GM12878 (cell line): Measurements from ENCODE around the gene GRIK2. TPM values are rescaled to one million over a fixed set of nuclear protein-coding genes. Genes with fewer than 3 reads are reported as not detected.

Source experiments
- ATAC-seq: fragments of 200-7000 bp; cut with Tn5 transposase; 3 replicates; pipeline ENCODE4 v1.9.1; 2020; ENCODE audit warnings: mild to moderate bottlenecking, moderate library complexity
- BruUV-seq: library from RNA; stranded (reverse); fragments of 400-500 nt; replicated peaks from 2 replicates; lab custom pipeline; 2021; lab: Mats Ljungman, UMichigan
- CTCF ChIA-PET: fragments of 300-600 bp; sonication (Branson Sonifier 250); formaldehyde crosslinking; extraction: SDS; loops from one replicate; lab custom pipeline; 2021; ENCODE audit warnings: inconsistent platforms; lab: Yijun Ruan, JAX
- POLR2A ChIA-PET: fragments of 350-600 bp; formaldehyde crosslinking; extraction: SDS; loops from one replicate; lab custom pipeline; 2021; ENCODE audit warnings: inconsistent platforms; lab: Charles Lee
- RAD21 ChIA-PET: fragments of 300-600 bp; sonication (Branson Sonifier 250); formaldehyde crosslinking; loops from one replicate; lab custom pipeline; 2023; ENCODE audit warnings: antibody characterized with exemption; ENCODE audit not compliant: unreplicated experiment; lab: Charles Lee
- SMC1A ChIA-PET: fragments of 300-600 bp; sonication (Branson Sonifier 250); formaldehyde crosslinking; loops from one replicate; lab custom pipeline; 2023; ENCODE audit not compliant: unreplicated experiment, uncharacterized antibody; lab: Charles Lee
- DNase-seq: peaks from one replicate; pipeline ENCODE4 v3.0.0-alpha.2; 2011; ENCODE audit warnings: low read depth, low spot score
- FAIRE-seq: peaks from 3 replicates; lab custom pipeline; 2011; peaks lifted over from hg19 to GRCh38; lab: Jason Lieb, UNC
- H2AFZ ChIP-seq: 2 replicates; pipeline ENCODE4 v1.6.0; 2011; ENCODE audit warnings: low read depth, low read length, control low read depth; ENCODE audit not compliant: control insufficient read depth
- H3K27ac ChIP-seq: 2 replicates; pipeline ENCODE4 v1.5.1; 2011; ENCODE audit warnings: control low read depth; ENCODE audit not compliant: control insufficient read depth, insufficient read depth
- H3K27me3 ChIP-seq, 2 experiments: replicated peaks in 1 of 2; 2 replicates each; pipeline versions ENCODE4 v1.6.0 to v1.6.1; 2011; ENCODE audit warnings: low read length in 1 of 2; ENCODE audit not compliant: control insufficient read depth in 2 of 2, insufficient read depth in 2 of 2
- H3K36me3 ChIP-seq, 2 experiments: 2 replicates each; pipeline ENCODE4 v1.5.1; 2011; ENCODE audit warnings: low read length in 1 of 2; ENCODE audit not compliant: control insufficient read depth in 2 of 2, insufficient read depth in 2 of 2
- H3K4me1 ChIP-seq: 2 replicates; pipeline ENCODE4 v1.6.1; 2011; ENCODE audit warnings: mild to moderate bottlenecking, low read length, moderate library complexity, mixed read lengths; ENCODE audit not compliant: control insufficient read depth, insufficient read depth
- H3K4me2 ChIP-seq: 2 replicates; pipeline ENCODE4 v1.6.0; 2011; ENCODE audit warnings: control low read depth; ENCODE audit not compliant: control insufficient read depth, insufficient read depth
- H3K4me3 ChIP-seq: fragments of 200-600 bp; sonication (generic); 2 replicates; pipeline ENCODE4 v1.5.1; 2016
- H3K79me2 ChIP-seq: 2 replicates; pipeline ENCODE4 v1.6.0; 2011; ENCODE audit warnings: low read length; ENCODE audit not compliant: control insufficient read depth, insufficient read depth
- H3K9ac ChIP-seq: 2 replicates; pipeline ENCODE4 v1.8.0; 2011; ENCODE audit warnings: low read length, control low read depth, mixed read lengths; ENCODE audit not compliant: control insufficient read depth, insufficient read depth
- H3K9me3 ChIP-seq: replicated peaks from 3 replicates; pipeline ENCODE4 v1.5.1; 2011; ENCODE audit warnings: mild to moderate bottlenecking, low read length; ENCODE audit not compliant: control insufficient read depth, insufficient read depth
- H4K20me1 ChIP-seq: 2 replicates; pipeline ENCODE4 v1.6.0; 2011; ENCODE audit not compliant: control insufficient read depth, insufficient read depth
- CBFB ChIP-seq: IDR thresholded peaks from 2 replicates; pipeline ENCODE4 v1.6.1; 2016; ENCODE audit warnings: antibody characterized with exemption, low read depth
- CHD2 ChIP-seq: IDR thresholded peaks from 2 replicates; pipeline ENCODE4 v1.6.1; 2011; ENCODE audit warnings: low read depth, low read length, improper control_type of control experiment, borderline replicate concordance
- EED ChIP-seq: sonication (generic); IDR thresholded peaks from 2 replicates; pipeline ENCODE4 v1.6.1; 2016; ENCODE audit warnings: antibody characterized with exemption, low read depth
- FOXM1 ChIP-seq: IDR thresholded peaks from 2 replicates; pipeline ENCODE4 v1.6.1; 2012; ENCODE audit warnings: low read depth, mild to moderate bottlenecking, inconsistent platforms, low read length, moderate library complexity
- IKZF1 ChIP-seq: fragments of 450-650 bp; conservative IDR thresholded peaks from 2 replicates; pipeline ENCODE4 v1.6.1; 2017; ENCODE audit warnings: antibody characterized with exemption, mild to moderate bottlenecking
- IRF4 ChIP-seq: IDR thresholded peaks from 2 replicates; pipeline ENCODE4 v1.6.1; 2011; ENCODE audit warnings: low read depth, low read length
- MXI1 ChIP-seq: fragments of 150-350 bp; IDR thresholded peaks from 2 replicates; pipeline ENCODE4 v1.6.1; 2011; ENCODE audit warnings: low read depth, mild to moderate bottlenecking, inconsistent platforms, low read length, improper control_type of control experiment
- NFXL1 ChIP-seq: fragments of 450-650 bp; IDR thresholded peaks from 2 replicates; pipeline ENCODE4 v1.6.1; 2017; ENCODE audit warnings: antibody characterized with exemption, mild to moderate bottlenecking, borderline replicate concordance
- NR2F1 ChIP-seq: fragments of 450-650 bp; conservative IDR thresholded peaks from 2 replicates; pipeline ENCODE4 v1.6.1; 2017; ENCODE audit warnings: mild to moderate bottlenecking
- PRDM15 ChIP-seq: fragments of 450-650 bp; formaldehyde crosslinking; IDR thresholded peaks from 2 replicates; pipeline ENCODE4 v1.4.0; 2020; ENCODE audit warnings: mild to moderate bottlenecking, moderate library complexity
- RELB ChIP-seq: fragments of 450-650 bp; IDR thresholded peaks from 2 replicates; pipeline ENCODE4 v1.6.1; 2017; ENCODE audit warnings: low read depth, mild to moderate bottlenecking, moderate library complexity
- TAF1 ChIP-seq: IDR thresholded peaks from 2 replicates; pipeline ENCODE4 v1.6.1; 2011; ENCODE audit warnings: mild to moderate bottlenecking, low read depth, low read length, borderline replicate concordance
- ZNF207 ChIP-seq: fragments of 450-650 bp; IDR thresholded peaks from 2 replicates; pipeline ENCODE4 v1.6.1; 2014; ENCODE audit warnings: antibody characterized with exemption, mild to moderate bottlenecking, borderline replicate concordance
- ZZZ3 ChIP-seq: IDR thresholded peaks from 2 replicates; pipeline ENCODE4 v1.6.1; 2011; ENCODE audit warnings: low read depth; ENCODE audit not compliant: control insufficient read depth, insufficient read length
- WGBS: methylation state at CpG from one replicate; pipeline ENCODE4 v1.1.6; 2016; ENCODE audit warnings: low lambda C conversion rate; ENCODE audit not compliant: insufficient replicate concordance, insufficient coverage; ENCODE audit errors: missing lambda C conversion rate; 5-methylcytosine and 5-hydroxymethylcytosine counted together
- in situ Hi-C: fragments of 300-500 bp; cut with MboI; formaldehyde crosslinking; loops from 9 replicates; pipeline ENCODE4 v1.14.3; 2018; ENCODE audit warnings: mixed read lengths
- intact Hi-C: fragments of 100-400 bp; cut with micrococcal nuclease; formaldehyde crosslinking; loops from one replicate; pipeline ENCODE4 v1.14.2; 2022; ENCODE audit not compliant: unreplicated experiment
- polyA plus RNA-seq, 11 experiments: library from polyadenylated mRNA; depleted of rRNA in 4 of 11; unstranded in 6 of 11; stranded (reverse) in 5 of 11; fragments of >200 nt; fragmentation: Nextera tagmentation in 4 of 11; fragmentation: Illumina TruSeq in 1 of 11; extraction: Ambion mirVana in 4 of 11; extraction: Trizol in 1 of 11; gene quantifications; 1 replicate in 1 of 11; 2 replicates in 10 of 11; pipeline versions ENCODE4 v1.2.1 to v1.2.3, GENCODE V29; 2011 to 2016; ENCODE audit warnings: inconsistent platforms in 2 of 11, missing spikeins in 2 of 11, low read depth in 1 of 11
- total RNA-seq, 4 experiments: library from RNA; depleted of rRNA in 3 of 4; stranded (reverse); fragments of >200 nt in 3 of 4; fragmentation: Illumina TruSeq in 1 of 4; extraction: Trizol in 1 of 4; gene quantifications; 2 replicates each; pipeline versions ENCODE4 v1.2.1 to v1.2.3, GENCODE V29; 2013 to 2021

Gene GRIK2
- total and polyA plus RNA-seq, 10 of the 15 experiments (the other 5 are each of a cell fraction or from before 2014, with no cell fraction given), result not detected

- no peak for TF ChIP-seq MXI1
- TF ChIP-seq IRF4, result no peak
- TF ChIP-seq CBFB, result no peak
- TF ChIP-seq CHD2, result no peak
- no peak for TF ChIP-seq RELB
- TF ChIP-seq NFXL1, result no peak
- TF ChIP-seq, all 136 proteins: peak for 0
- Histone ChIP-seq H3K9me3 (no peaks in the 10 kb centered on the region), H3K4me3 (no peak overlapping the region), H2AFZ (no peak overlapping the region), H3K4me2 (no peak overlapping the region), H3K9ac (no peak overlapping the region), H4K20me1 (no peaks in the 10 kb centered on the region), H3K4me1 (no peaks in the 10 kb centered on the region), H3K36me3 (no peaks in the 10 kb centered on the region), H3K79me2 (no peaks in the 10 kb centered on the region), H3K27me3 (no peaks in the 10 kb centered on the region), H3K27ac (no peak overlapping the region)
- ChIA-PET SMC1A (interaction anchor here (1.7 kb wide), 1 partner anchor 10 kb away, joined by 3 read pairs; no protein-coding TSS in a partner anchor), POLR2A (no interaction called here), CTCF (interaction anchor here (1.4 kb wide), 1 partner anchor 18 kb away, joined by 3 read pairs; no protein-coding TSS in a partner anchor), RAD21 (no interaction called here)
- BruUV-seq, result no TSS peak
- intact Hi-C loops, result no loop called here
- no peak for ATAC-seq
- in situ Hi-C loops, result no loop called here
- FAIRE-seq, result no peak
- 52% methylated on average over 3 of the region's 3 CpGs for WGBS
- no peak for DNase-seq
Measured at GRCh38 chr6:101932704-101933103, 539.2 kb downstream of the GRIK2 start.

- no peak overlapping the region for H3K27ac ChIP-seq
- CTCF ChIA-PET, result no interaction called here
- H3K36me3 ChIP-seq, result no peaks in the 10 kb centered on the region
- FAIRE-seq (no peak), ATAC-seq (no peak), DNase-seq (no peak)
- BruUV-seq, result no TSS peak
- intact Hi-C loops (no loop called here), in situ Hi-C loops (no loop called here)
- no peak overlapping the region for H3K9ac ChIP-seq
- H4K20me1 ChIP-seq, result no peaks in the 10 kb centered on the region
- 0% methylated on average over 1 of the region's 1 CpG for WGBS
- no peaks in the 10 kb centered on the region for H3K4me1 ChIP-seq
- RAD21 ChIA-PET, result no interaction called here
- no peaks in the 10 kb centered on the region for H3K9me3 ChIP-seq
- SMC1A ChIA-PET, result interaction anchor here (1.1 kb wide), 1 partner anchor 11 kb away, joined by 4 read pairs; no protein-coding TSS in a partner anchor
- no peaks in the 10 kb centered on the region for H3K27me3 ChIP-seq
- no peaks in the 10 kb centered on the region for H3K79me2 ChIP-seq
- H3K4me2 ChIP-seq, result no peak overlapping the region
- H3K4me3 ChIP-seq, result no peak overlapping the region
- POLR2A ChIA-PET, result no interaction called here
- H2AFZ ChIP-seq, result no peak overlapping the region
- TF ChIP-seq EED (no peak), IKZF1 (no peak), ZNF207 (no peak), PRDM15 (CRISPR knock-in tag) (no peak), NR2F1 (no peak), TAF1 (no peak), FOXM1 (no peak), ZZZ3 (no peak)
Measured at GRCh38 chr6:101935732-101936131, 542.2 kb downstream of the GRIK2 start.
